GM12878 (cell line): ENCODE measurements around the gene WWOX. TPM values are rescaled to one million over a fixed set of nuclear protein-coding genes. Genes with fewer than 3 reads are reported as not detected.

ENCODE experiments used
- ATAC-seq: fragments of 200-7000 bp; cut with Tn5 transposase; 3 replicates; pipeline ENCODE4 v1.9.1; 2020; ENCODE audit warnings: mild to moderate bottlenecking, moderate library complexity
- BruUV-seq: library from RNA; stranded (reverse); fragments of 400-500 nt; replicated peaks from 2 replicates; lab custom pipeline; 2021; lab: Mats Ljungman, UMichigan
- CTCF ChIA-PET: fragments of 300-600 bp; sonication (Branson Sonifier 250); formaldehyde crosslinking; extraction: SDS; loops from one replicate; lab custom pipeline; 2021; ENCODE audit warnings: inconsistent platforms; lab: Yijun Ruan, JAX
- POLR2A ChIA-PET: fragments of 350-600 bp; formaldehyde crosslinking; extraction: SDS; loops from one replicate; lab custom pipeline; 2021; ENCODE audit warnings: inconsistent platforms; lab: Charles Lee
- RAD21 ChIA-PET: fragments of 300-600 bp; sonication (Branson Sonifier 250); formaldehyde crosslinking; loops from one replicate; lab custom pipeline; 2023; ENCODE audit warnings: antibody characterized with exemption; ENCODE audit not compliant: unreplicated experiment; lab: Charles Lee
- SMC1A ChIA-PET: fragments of 300-600 bp; sonication (Branson Sonifier 250); formaldehyde crosslinking; loops from one replicate; lab custom pipeline; 2023; ENCODE audit not compliant: unreplicated experiment, uncharacterized antibody; lab: Charles Lee
- DNase-seq: peaks from one replicate; pipeline ENCODE4 v3.0.0-alpha.2; 2011; ENCODE audit warnings: low read depth, low spot score
- FAIRE-seq: peaks from 3 replicates; lab custom pipeline; 2011; peaks lifted over from hg19 to GRCh38; lab: Jason Lieb, UNC
- H2AFZ ChIP-seq: 2 replicates; pipeline ENCODE4 v1.6.0; 2011; ENCODE audit warnings: low read depth, low read length, control low read depth; ENCODE audit not compliant: control insufficient read depth
- H3K27ac ChIP-seq: 2 replicates; pipeline ENCODE4 v1.5.1; 2011; ENCODE audit warnings: control low read depth; ENCODE audit not compliant: control insufficient read depth, insufficient read depth
- H3K27me3 ChIP-seq, 2 experiments: replicated peaks in 1 of 2; 2 replicates each; pipeline versions ENCODE4 v1.6.0 to v1.6.1; 2011; ENCODE audit warnings: low read length in 1 of 2; ENCODE audit not compliant: control insufficient read depth in 2 of 2, insufficient read depth in 2 of 2
- H3K36me3 ChIP-seq, 2 experiments: 2 replicates each; pipeline ENCODE4 v1.5.1; 2011; ENCODE audit warnings: low read length in 1 of 2; ENCODE audit not compliant: control insufficient read depth in 2 of 2, insufficient read depth in 2 of 2
- H3K4me1 ChIP-seq: 2 replicates; pipeline ENCODE4 v1.6.1; 2011; ENCODE audit warnings: mild to moderate bottlenecking, low read length, moderate library complexity, mixed read lengths; ENCODE audit not compliant: control insufficient read depth, insufficient read depth
- H3K4me2 ChIP-seq: 2 replicates; pipeline ENCODE4 v1.6.0; 2011; ENCODE audit warnings: control low read depth; ENCODE audit not compliant: control insufficient read depth, insufficient read depth
- H3K4me3 ChIP-seq: fragments of 200-600 bp; sonication (generic); 2 replicates; pipeline ENCODE4 v1.5.1; 2016
- H3K79me2 ChIP-seq: 2 replicates; pipeline ENCODE4 v1.6.0; 2011; ENCODE audit warnings: low read length; ENCODE audit not compliant: control insufficient read depth, insufficient read depth
- H3K9ac ChIP-seq: 2 replicates; pipeline ENCODE4 v1.8.0; 2011; ENCODE audit warnings: low read length, control low read depth, mixed read lengths; ENCODE audit not compliant: control insufficient read depth, insufficient read depth
- H3K9me3 ChIP-seq: replicated peaks from 3 replicates; pipeline ENCODE4 v1.5.1; 2011; ENCODE audit warnings: mild to moderate bottlenecking, low read length; ENCODE audit not compliant: control insufficient read depth, insufficient read depth
- H4K20me1 ChIP-seq: 2 replicates; pipeline ENCODE4 v1.6.0; 2011; ENCODE audit not compliant: control insufficient read depth, insufficient read depth
- ASH2L ChIP-seq: fragments of 300-600, 200-600 bp; sonication (generic); IDR thresholded peaks from 2 replicates; pipeline ENCODE4 v1.6.1; 2017; ENCODE audit warnings: low read depth, mild to moderate bottlenecking, borderline replicate concordance
- CHD4 ChIP-seq: fragments of 200-600 bp; sonication (generic); IDR thresholded peaks from 2 replicates; pipeline ENCODE4 v1.6.1; 2016; ENCODE audit warnings: mild to moderate bottlenecking
- E4F1 ChIP-seq: fragments of 450-650 bp; IDR thresholded peaks from 2 replicates; pipeline ENCODE4 v1.6.1; 2018; ENCODE audit warnings: borderline replicate concordance, mild to moderate bottlenecking; ENCODE audit not compliant: partially characterized antibody
- ESRRA ChIP-seq: IDR thresholded peaks from 2 replicates; pipeline ENCODE4 v1.6.1; 2012; ENCODE audit warnings: mild to moderate bottlenecking, low read length, improper control_type of control experiment
- FOXM1 ChIP-seq: IDR thresholded peaks from 2 replicates; pipeline ENCODE4 v1.6.1; 2012; ENCODE audit warnings: low read depth, mild to moderate bottlenecking, inconsistent platforms, low read length, moderate library complexity
- HDGF ChIP-seq: fragments of 450-650 bp; IDR thresholded peaks from 2 replicates; pipeline ENCODE4 v1.6.1; 2016; ENCODE audit warnings: antibody characterized with exemption
- IRF4 ChIP-seq: IDR thresholded peaks from 2 replicates; pipeline ENCODE4 v1.6.1; 2011; ENCODE audit warnings: low read depth, low read length
- NFYA ChIP-seq: IDR thresholded peaks from 2 replicates; pipeline ENCODE4 v1.6.1; 2011; ENCODE audit warnings: low read depth, mild to moderate bottlenecking, low read length, improper control_type of control experiment, borderline replicate concordance
- RB1 ChIP-seq: fragments of 450-650 bp; formaldehyde crosslinking; IDR thresholded peaks from 2 replicates; pipeline ENCODE4 v1.6.1; 2017; ENCODE audit warnings: mild to moderate bottlenecking, borderline replicate concordance
- RFX5 ChIP-seq: IDR thresholded peaks from 2 replicates; pipeline ENCODE4 v1.6.1; 2011; ENCODE audit warnings: low read depth, low read length, improper control_type of control experiment
- SIN3A ChIP-seq: IDR thresholded peaks from 2 replicates; pipeline ENCODE4 v1.6.1; 2012; ENCODE audit warnings: low read depth, low read length, improper control_type of control experiment
- SMAD1 ChIP-seq: fragments of 450-650 bp; IDR thresholded peaks from 2 replicates; pipeline ENCODE4 v1.6.1; 2018; ENCODE audit warnings: mild to moderate bottlenecking, low read depth; ENCODE audit not compliant: partially characterized antibody
- TCF12 ChIP-seq: IDR thresholded peaks from 2 replicates; pipeline ENCODE4 v1.6.1; 2011; ENCODE audit warnings: low read depth, mild to moderate bottlenecking, low read length
- YBX1 ChIP-seq: fragments of 450-650 bp; IDR thresholded peaks from 2 replicates; pipeline ENCODE4 v1.6.1; 2016; ENCODE audit warnings: antibody characterized with exemption
- ZZZ3 ChIP-seq: IDR thresholded peaks from 2 replicates; pipeline ENCODE4 v1.6.1; 2011; ENCODE audit warnings: low read depth; ENCODE audit not compliant: control insufficient read depth, insufficient read length
- WGBS: methylation state at CpG from one replicate; pipeline ENCODE4 v1.1.6; 2016; ENCODE audit warnings: low lambda C conversion rate; ENCODE audit not compliant: insufficient replicate concordance, insufficient coverage; ENCODE audit errors: missing lambda C conversion rate; 5-methylcytosine and 5-hydroxymethylcytosine counted together
- in situ Hi-C: fragments of 300-500 bp; cut with MboI; formaldehyde crosslinking; loops from 9 replicates; pipeline ENCODE4 v1.14.3; 2018; ENCODE audit warnings: mixed read lengths
- intact Hi-C: fragments of 100-400 bp; cut with micrococcal nuclease; formaldehyde crosslinking; loops from one replicate; pipeline ENCODE4 v1.14.2; 2022; ENCODE audit not compliant: unreplicated experiment
- polyA plus RNA-seq, 11 experiments: library from polyadenylated mRNA; depleted of rRNA in 4 of 11; unstranded in 6 of 11; stranded (reverse) in 5 of 11; fragments of >200 nt; fragmentation: Nextera tagmentation in 4 of 11; fragmentation: Illumina TruSeq in 1 of 11; extraction: Ambion mirVana in 4 of 11; extraction: Trizol in 1 of 11; gene quantifications; 1 replicate in 1 of 11; 2 replicates in 10 of 11; pipeline versions ENCODE4 v1.2.1 to v1.2.3, GENCODE V29; 2011 to 2016; ENCODE audit warnings: inconsistent platforms in 2 of 11, missing spikeins in 2 of 11, low read depth in 1 of 11
- total RNA-seq, 4 experiments: library from RNA; depleted of rRNA in 3 of 4; stranded (reverse); fragments of >200 nt in 3 of 4; fragmentation: Illumina TruSeq in 1 of 4; extraction: Trizol in 1 of 4; gene quantifications; 2 replicates each; pipeline versions ENCODE4 v1.2.1 to v1.2.3, GENCODE V29; 2013 to 2021
- TF ChIP-seq, protein P1 (sequence below): IDR thresholded peaks from 2 replicates; pipeline ENCODE4 v1.6.1; 2012; ENCODE audit warnings: low read depth, low read length, improper control_type of control experiment
- TF ChIP-seq, protein P2 (sequence below): fragments of 150-350 bp; IDR thresholded peaks from 2 replicates; pipeline ENCODE4 v1.6.1; 2016; ENCODE audit warnings: low read depth, low read length
- TF ChIP-seq, protein P3 (sequence below), 3 experiments: IDR thresholded peaks in 2 of 3; conservative IDR thresholded peaks in 1 of 3; 2 replicates each; pipeline ENCODE4 v1.5.1; 2011; ENCODE audit warnings: low read depth in 3 of 3, low read length in 3 of 3, mild to moderate bottlenecking in 3 of 3, control low read depth in 2 of 3, moderate library complexity in 2 of 3, inconsistent platforms in 1 of 3, mixed read lengths in 1 of 3; ENCODE audit not compliant: control insufficient read depth in 2 of 3, insufficient read depth in 1 of 3; ENCODE audit errors: extremely low read depth in 1 of 3

The WWOX gene
- total and polyA plus RNA-seq, 10 of the 15 experiments (the other 5 are each of a cell fraction or from before 2014, with no cell fraction given) = 2.8 to 24.4 (median 17.8) TPM

- DNase-seq (no peak), ATAC-seq (no peak), FAIRE-seq (no peak)
- no peak overlapping the region for H3K9ac ChIP-seq
- H4K20me1 ChIP-seq = no peaks in the 10 kb centered on the region; the same call in 1 of the 2 replicates
- SMC1A ChIA-PET = no interaction called here
- no peaks in the 10 kb centered on the region for H3K36me3 ChIP-seq
- 25% methylated on average over 8 of the region's 8 CpGs for WGBS
- H3K4me2 ChIP-seq = no peak overlapping the region
- no peak overlapping the region for H3K27ac ChIP-seq
- no peak overlapping the region for H3K4me3 ChIP-seq
- BruUV-seq = no TSS peak
- RAD21 ChIA-PET = no interaction called here
- in situ Hi-C loops = no loop called here
- POLR2A ChIA-PET = no interaction called here
- no peaks in the 10 kb centered on the region for H3K9me3 ChIP-seq
- intact Hi-C loops = no loop called here
- H3K4me1 ChIP-seq = no peaks in the 10 kb centered on the region
- no peaks in the 10 kb centered on the region for H3K79me2 ChIP-seq
- H2AFZ ChIP-seq = no peak overlapping the region
- CTCF ChIA-PET = no interaction called here
- H3K27me3 ChIP-seq = peaks cover 0 to 3% of the 10 kb centered on the region in 2 experiments; a peak in 2 of 4 replicates
- TF ChIP-seq ESRRA = no peak
- TF ChIP-seq, protein P1, sequence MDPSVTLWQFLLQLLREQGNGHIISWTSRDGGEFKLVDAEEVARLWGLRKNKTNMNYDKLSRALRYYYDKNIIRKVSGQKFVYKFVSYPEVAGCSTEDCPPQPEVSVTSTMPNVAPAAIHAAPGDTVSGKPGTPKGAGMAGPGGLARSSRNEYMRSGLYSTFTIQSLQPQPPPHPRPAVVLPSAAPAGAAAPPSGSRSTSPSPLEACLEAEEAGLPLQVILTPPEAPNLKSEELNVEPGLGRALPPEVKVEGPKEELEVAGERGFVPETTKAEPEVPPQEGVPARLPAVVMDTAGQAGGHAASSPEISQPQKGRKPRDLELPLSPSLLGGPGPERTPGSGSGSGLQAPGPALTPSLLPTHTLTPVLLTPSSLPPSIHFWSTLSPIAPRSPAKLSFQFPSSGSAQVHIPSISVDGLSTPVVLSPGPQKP = no peak
- TF ChIP-seq, protein P2, sequence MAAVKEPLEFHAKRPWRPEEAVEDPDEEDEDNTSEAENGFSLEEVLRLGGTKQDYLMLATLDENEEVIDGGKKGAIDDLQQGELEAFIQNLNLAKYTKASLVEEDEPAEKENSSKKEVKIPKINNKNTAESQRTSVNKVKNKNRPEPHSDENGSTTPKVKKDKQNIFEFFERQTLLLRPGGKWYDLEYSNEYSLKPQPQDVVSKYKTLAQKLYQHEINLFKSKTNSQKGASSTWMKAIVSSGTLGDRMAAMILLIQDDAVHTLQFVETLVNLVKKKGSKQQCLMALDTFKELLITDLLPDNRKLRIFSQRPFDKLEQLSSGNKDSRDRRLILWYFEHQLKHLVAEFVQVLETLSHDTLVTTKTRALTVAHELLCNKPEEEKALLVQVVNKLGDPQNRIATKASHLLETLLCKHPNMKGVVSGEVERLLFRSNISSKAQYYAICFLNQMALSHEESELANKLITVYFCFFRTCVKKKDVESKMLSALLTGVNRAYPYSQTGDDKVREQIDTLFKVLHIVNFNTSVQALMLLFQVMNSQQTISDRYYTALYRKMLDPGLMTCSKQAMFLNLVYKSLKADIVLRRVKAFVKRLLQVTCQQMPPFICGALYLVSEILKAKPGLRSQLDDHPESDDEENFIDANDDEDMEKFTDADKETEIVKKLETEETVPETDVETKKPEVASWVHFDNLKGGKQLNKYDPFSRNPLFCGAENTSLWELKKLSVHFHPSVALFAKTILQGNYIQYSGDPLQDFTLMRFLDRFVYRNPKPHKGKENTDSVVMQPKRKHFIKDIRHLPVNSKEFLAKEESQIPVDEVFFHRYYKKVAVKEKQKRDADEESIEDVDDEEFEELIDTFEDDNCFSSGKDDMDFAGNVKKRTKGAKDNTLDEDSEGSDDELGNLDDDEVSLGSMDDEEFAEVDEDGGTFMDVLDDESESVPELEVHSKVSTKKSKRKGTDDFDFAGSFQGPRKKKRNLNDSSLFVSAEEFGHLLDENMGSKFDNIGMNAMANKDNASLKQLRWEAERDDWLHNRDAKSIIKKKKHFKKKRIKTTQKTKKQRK = no peak
- no peak for TF ChIP-seq SIN3A
- no peak for TF ChIP-seq ZZZ3
- no peak for TF ChIP-seq RB1
- TF ChIP-seq, protein P3, sequence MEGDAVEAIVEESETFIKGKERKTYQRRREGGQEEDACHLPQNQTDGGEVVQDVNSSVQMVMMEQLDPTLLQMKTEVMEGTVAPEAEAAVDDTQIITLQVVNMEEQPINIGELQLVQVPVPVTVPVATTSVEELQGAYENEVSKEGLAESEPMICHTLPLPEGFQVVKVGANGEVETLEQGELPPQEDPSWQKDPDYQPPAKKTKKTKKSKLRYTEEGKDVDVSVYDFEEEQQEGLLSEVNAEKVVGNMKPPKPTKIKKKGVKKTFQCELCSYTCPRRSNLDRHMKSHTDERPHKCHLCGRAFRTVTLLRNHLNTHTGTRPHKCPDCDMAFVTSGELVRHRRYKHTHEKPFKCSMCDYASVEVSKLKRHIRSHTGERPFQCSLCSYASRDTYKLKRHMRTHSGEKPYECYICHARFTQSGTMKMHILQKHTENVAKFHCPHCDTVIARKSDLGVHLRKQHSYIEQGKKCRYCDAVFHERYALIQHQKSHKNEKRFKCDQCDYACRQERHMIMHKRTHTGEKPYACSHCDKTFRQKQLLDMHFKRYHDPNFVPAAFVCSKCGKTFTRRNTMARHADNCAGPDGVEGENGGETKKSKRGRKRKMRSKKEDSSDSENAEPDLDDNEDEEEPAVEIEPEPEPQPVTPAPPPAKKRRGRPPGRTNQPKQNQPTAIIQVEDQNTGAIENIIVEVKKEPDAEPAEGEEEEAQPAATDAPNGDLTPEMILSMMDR (IDR thresholded peaks at IDR 0.05 in 2 of 3, conservative IDR thresholded peaks at IDR 0.05 in 1 of 3; ENCODE audit: control insufficient read depth in 2 of 3, extremely low read depth in 1 of 3, insufficient read depth in 1 of 3, low read depth in 3 of 3, low read length in 3 of 3) = no peak
- TF ChIP-seq SMAD1 = no peak
- no peak for TF ChIP-seq HDGF
- TF ChIP-seq E4F1 = no peak
- TF ChIP-seq CHD4 = no peak
- TF ChIP-seq FOXM1 = no peak
- no peak for TF ChIP-seq TCF12
- TF ChIP-seq ASH2L = no peak
- no peak for TF ChIP-seq IRF4
- TF ChIP-seq RFX5 = no peak
- no peak for TF ChIP-seq NFYA
- no peak for TF ChIP-seq YBX1
These were observed 1001.0 kb downstream of the WWOX start for GRCh38 chr16:79100447-79100846.
